Endothelial cell of umbilical vein (primary cell): ENCODE results near the gene KIAA0930.

ENCODE experiments used
- CTCF ChIP-seq, 2 donors: IDR thresholded peaks; 1 replicate in 1 of 2; 2 replicates in 1 of 2; pipeline ENCODE4 v1.5.1; 2011; ENCODE audit warnings: low read length in 2 of 2, mild to moderate bottlenecking in 2 of 2, moderate library complexity in 2 of 2, control low read depth in 1 of 2, inconsistent platforms in 1 of 2, low read depth in 1 of 2; ENCODE audit not compliant: insufficient read depth in 1 of 2; ENCODE audit errors: extremely low read depth in 1 of 2
- EZH2 ChIP-seq: IDR thresholded peaks from 2 replicates; pipeline ENCODE4 v1.6.1; 2012; ENCODE audit warnings: borderline replicate concordance, low read depth, mild to moderate bottlenecking, moderate library complexity, low read length, inconsistent platforms; ENCODE audit not compliant: severe bottlenecking
- FOS ChIP-seq: IDR thresholded peaks from 2 replicates; pipeline ENCODE4 v1.6.1; 2011; ENCODE audit warnings: mild to moderate bottlenecking, low read length, moderate library complexity, borderline replicate concordance; ENCODE audit not compliant: insufficient read depth
- JUN ChIP-seq: IDR thresholded peaks from 2 replicates; pipeline ENCODE4 v1.6.1; 2011; ENCODE audit warnings: borderline replicate concordance, low read depth; ENCODE audit not compliant: insufficient read length, insufficient read depth
- MAX ChIP-seq: IDR thresholded peaks from 2 replicates; pipeline ENCODE4 v1.6.1; 2011; ENCODE audit not compliant: insufficient read depth, insufficient read length
- POLR2A ChIP-seq: IDR thresholded peaks from 2 replicates; pipeline ENCODE4 v1.6.1; 2012; ENCODE audit warnings: low read depth, mild to moderate bottlenecking, control low read depth, low read length
- POLR2AphosphoS5 ChIP-seq: IDR thresholded peaks from 2 replicates; pipeline ENCODE4 v1.6.1; 2012; ENCODE audit warnings: low read depth, mild to moderate bottlenecking, control low read depth, low read length, moderate library complexity; ENCODE audit not compliant: insufficient read depth

GRCh38 chr22:45207981-45208664, 32.6 kb downstream of the KIAA0930 start:
- TF ChIP-seq CTCF (IDR thresholded peaks at IDR 0.05; ENCODE audit: extremely low read depth in 1 of 2, insufficient read depth in 1 of 2, low read depth in 1 of 2, low read length in 2 of 2), result no peak
- no peak for TF ChIP-seq POLR2A
- TF ChIP-seq EZH2, result no peak
- TF ChIP-seq MAX, result no peak
- TF ChIP-seq JUN, result no peak
- TF ChIP-seq POLR2AphosphoS5, result no peak
- no peak for TF ChIP-seq FOS
